Measurements from ENCODE around the gene RPS24.

The RPS24 gene

GRCh38 chr10:78041170-78042057 is 7.8 kb downstream of the RPS24 start:
- Histone ChIP-seq H3K79me2 (ENCODE audit: control insufficient read depth, low read length) (peaks cover 33% of the 10 kb centered on the region), H3K27me3 (ENCODE audit: control insufficient read depth, low read length) (no peaks in the 10 kb centered on the region), H3K36me3 (ENCODE audit: control insufficient read depth, low read length) (peaks cover 67% of the 10 kb centered on the region), H3K9me2 (replicated peaks; ENCODE audit: control insufficient read depth, low read length) (no peaks in the 10 kb centered on the region), H3K9me3 (ENCODE audit: control insufficient read depth, insufficient read depth, low read length) (no peaks in the 10 kb centered on the region), H3K4me3 (ENCODE audit: low read length) (no peak overlapping the region), H3F3A (ENCODE audit: control insufficient read depth, insufficient read depth) (peaks cover 84% of the 10 kb centered on the region), H4K20me1 (ENCODE audit: control insufficient read depth, insufficient read depth, low read depth, low read length) (peaks cover 45% of the 10 kb centered on the region), H3K4me1 (ENCODE audit: control insufficient read depth, low read length) (peaks cover 27% of the 10 kb centered on the region), H3K27ac (ENCODE audit: low read depth, low read length) (no peak overlapping the region), H3K4me2 (ENCODE audit: low read length) (no peak overlapping the region)
- TF ChIP-seq EZH2phosphoT487 (IDR thresholded peaks at IDR 0.05; ENCODE audit: borderline replicate concordance, low read length) = no peak
- TF ChIP-seq CTCF (IDR thresholded peaks at IDR 0.05; ENCODE audit: low read depth, low read length, poor library complexity, severe bottlenecking) = no peak

- H3K9me3 ChIP-seq (ENCODE audit: control insufficient read depth, insufficient read depth, low read length) = no peaks in the 10 kb centered on the region
- H3K9me2 ChIP-seq (replicated peaks; ENCODE audit: control insufficient read depth, low read length) = no peaks in the 10 kb centered on the region
- H3K36me3 ChIP-seq (ENCODE audit: control insufficient read depth, low read length) = peaks cover 59% of the 10 kb centered on the region
- H3K79me2 ChIP-seq (ENCODE audit: control insufficient read depth, low read length) = peaks cover 25% of the 10 kb centered on the region
- peaks cover 38% of the 10 kb centered on the region for H4K20me1 ChIP-seq (ENCODE audit: control insufficient read depth, insufficient read depth, low read depth, low read length)
- peaks cover 20% of the 10 kb centered on the region for H3K4me1 ChIP-seq (ENCODE audit: control insufficient read depth, low read length)
- H3F3A ChIP-seq (ENCODE audit: control insufficient read depth, insufficient read depth) = peaks cover 77% of the 10 kb centered on the region
- H3K27me3 ChIP-seq (ENCODE audit: control insufficient read depth, low read length) = no peaks in the 10 kb centered on the region
- H3K4me2 ChIP-seq (ENCODE audit: low read length) = no peak overlapping the region
- H3K27ac ChIP-seq (ENCODE audit: low read depth, low read length) = no peak overlapping the region
- H3K4me3 ChIP-seq (ENCODE audit: low read length) = no peak overlapping the region
- TF ChIP-seq EZH2phosphoT487 (IDR thresholded peaks at IDR 0.05; ENCODE audit: borderline replicate concordance, low read length) = no peak
- TF ChIP-seq CTCF (IDR thresholded peaks at IDR 0.05; ENCODE audit: low read depth, low read length, poor library complexity, severe bottlenecking) = no peak
Measured at GRCh38 chr10:78042058-78042751, 8.5 kb downstream of the RPS24 start.

GRCh38 chr10:78042752-78043104 is 9.1 kb downstream of the RPS24 start:
- no peak for TF ChIP-seq EZH2phosphoT487 (IDR thresholded peaks at IDR 0.05; ENCODE audit: borderline replicate concordance, low read length)
- no peak for TF ChIP-seq CTCF (IDR thresholded peaks at IDR 0.05; ENCODE audit: low read depth, low read length, poor library complexity, severe bottlenecking)
- H3K9me2 ChIP-seq (replicated peaks; ENCODE audit: control insufficient read depth, low read length) = no peaks in the 10 kb centered on the region
- H4K20me1 ChIP-seq (ENCODE audit: control insufficient read depth, insufficient read depth, low read depth, low read length) = peaks cover 35% of the 10 kb centered on the region
- H3K4me2 ChIP-seq (ENCODE audit: low read length) = no peak overlapping the region
- peaks cover 17% of the 10 kb centered on the region for H3K4me1 ChIP-seq (ENCODE audit: control insufficient read depth, low read length)
- peaks cover 71% of the 10 kb centered on the region for H3F3A ChIP-seq (ENCODE audit: control insufficient read depth, insufficient read depth)
- no peak overlapping the region for H3K27ac ChIP-seq (ENCODE audit: low read depth, low read length)
- H3K4me3 ChIP-seq (ENCODE audit: low read length) = no peak overlapping the region
- H3K9me3 ChIP-seq (ENCODE audit: control insufficient read depth, insufficient read depth, low read length) = no peaks in the 10 kb centered on the region
- peaks cover 54% of the 10 kb centered on the region for H3K36me3 ChIP-seq (ENCODE audit: control insufficient read depth, low read length)
- H3K27me3 ChIP-seq (ENCODE audit: control insufficient read depth, low read length) = no peaks in the 10 kb centered on the region
- H3K79me2 ChIP-seq (ENCODE audit: control insufficient read depth, low read length) = peaks cover 20% of the 10 kb centered on the region
